Muscle of back (tissue), 11 donors: ENCODE measurements around the gene ZNF536. TPM values are rescaled to one million over a fixed set of nuclear protein-coding genes. Genes with fewer than 3 reads are reported as not detected.

Source experiments
- DNase-seq, 3 donors: peaks; one replicate each; pipeline versions ENCODE4 v3.0.0 to v3.0.0-alpha.2; 2013
- polyA plus RNA-seq, 10 donors: library from polyadenylated mRNA; unstranded; fragments of 120-200 nt; gene quantifications; one replicate each; pipeline ENCODE4 v1.2.1, GENCODE V29; 2013; ENCODE audit not compliant: insufficient read length in 10 of 10

The ZNF536 gene
- polyA plus RNA-seq, 10 donors = 1.5 to 7.8 (median 2.7) TPM

DNA sequence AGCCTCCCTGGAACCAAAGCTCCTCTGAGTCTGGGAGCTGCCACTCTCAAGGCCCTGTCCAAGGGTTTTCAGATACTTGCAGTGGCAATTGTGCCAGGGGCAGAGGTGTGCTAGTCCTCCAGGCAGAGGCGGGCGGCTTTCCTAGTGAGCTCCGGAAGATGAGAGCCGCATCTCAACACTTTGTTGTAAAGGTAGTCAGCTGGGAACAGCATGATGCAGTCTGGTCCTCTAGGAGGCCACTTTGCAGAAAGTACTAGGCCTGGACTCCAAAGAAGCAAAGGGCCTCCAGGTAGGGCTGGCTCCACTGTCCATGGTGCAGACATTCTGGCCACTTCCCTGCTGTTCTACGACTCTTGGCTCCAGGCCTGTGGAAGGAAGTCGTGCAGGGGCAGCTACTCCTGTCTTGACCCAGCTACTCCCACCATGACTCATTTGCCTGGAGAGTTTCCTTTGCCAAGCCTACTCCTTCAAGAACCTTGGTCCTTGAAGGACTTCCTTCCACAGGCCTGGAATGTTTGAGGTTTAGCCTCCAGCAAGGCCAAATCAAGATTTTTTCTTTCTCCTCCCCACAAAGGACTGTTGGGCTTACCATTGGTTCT, 9.9 kb upstream of the ZNF536 start:
- peak in 1 of 3 donors; percentile 28 for DNase-seq

DNA sequence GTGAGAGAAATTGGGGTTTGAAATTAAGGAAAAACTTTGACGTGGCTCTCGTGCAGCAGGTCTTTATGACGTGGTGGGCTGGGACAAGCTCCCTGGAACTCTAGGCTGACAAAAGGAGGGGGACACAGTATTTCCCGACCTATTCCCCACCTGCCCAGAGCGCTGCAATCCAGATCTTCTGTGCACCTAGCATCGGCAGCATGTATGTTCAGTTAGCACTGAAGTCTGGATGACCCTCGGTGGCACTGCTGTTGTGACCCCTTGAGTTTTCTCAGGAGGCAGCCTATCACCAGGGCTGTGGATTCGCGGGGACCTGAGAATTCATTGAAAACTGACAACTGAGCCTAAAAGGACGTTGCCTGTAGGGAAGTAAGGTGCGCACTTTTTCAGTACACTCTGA, 9.1 kb upstream of the ZNF536 start:
- no peak for DNase-seq

DNA sequence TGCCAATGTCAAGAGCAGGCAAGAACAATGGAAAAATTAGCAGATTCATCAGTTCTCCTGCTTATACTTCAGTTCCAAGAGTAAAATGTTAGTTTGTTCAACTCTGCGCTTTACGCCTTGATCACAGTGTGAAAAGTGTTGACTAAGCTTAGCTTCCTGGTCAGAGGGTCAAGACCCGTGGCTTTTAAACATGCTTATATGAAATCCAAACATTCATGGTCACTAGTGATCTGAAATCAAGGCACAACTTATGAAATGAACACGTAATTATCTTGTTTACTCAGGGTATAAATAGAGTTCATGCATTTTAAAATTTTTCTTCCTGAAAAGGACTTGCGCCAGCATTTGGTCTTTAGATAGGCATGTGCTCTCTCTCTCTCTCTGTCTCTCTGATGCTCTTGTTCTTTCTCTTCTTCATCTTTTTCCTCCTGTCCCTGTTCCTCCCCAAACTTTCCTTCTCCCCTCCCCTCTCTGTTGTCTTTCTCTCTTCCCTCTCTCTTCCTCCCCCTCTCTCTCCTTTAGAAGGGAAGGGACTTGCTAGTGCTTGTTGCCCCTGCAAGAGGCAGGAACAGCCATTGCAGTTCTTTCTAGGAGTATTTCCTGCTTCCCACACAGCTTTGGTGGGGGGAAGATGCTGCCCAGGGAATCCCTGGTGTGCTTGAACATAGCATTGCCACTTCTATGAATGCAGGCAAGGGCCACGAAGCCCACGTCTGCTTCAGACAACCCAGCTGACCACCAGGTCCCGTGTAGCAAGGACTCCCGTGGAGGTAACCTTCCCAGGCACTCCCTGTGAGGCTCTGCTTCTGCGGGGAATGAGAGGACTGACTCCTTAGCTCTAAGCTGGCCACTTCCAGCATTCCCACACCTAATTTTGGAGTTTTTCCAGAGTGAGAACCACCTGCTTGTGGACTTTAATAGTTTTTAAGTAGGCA, 7.1 kb upstream of the ZNF536 start:
- DNase-seq = no peak

DNA sequence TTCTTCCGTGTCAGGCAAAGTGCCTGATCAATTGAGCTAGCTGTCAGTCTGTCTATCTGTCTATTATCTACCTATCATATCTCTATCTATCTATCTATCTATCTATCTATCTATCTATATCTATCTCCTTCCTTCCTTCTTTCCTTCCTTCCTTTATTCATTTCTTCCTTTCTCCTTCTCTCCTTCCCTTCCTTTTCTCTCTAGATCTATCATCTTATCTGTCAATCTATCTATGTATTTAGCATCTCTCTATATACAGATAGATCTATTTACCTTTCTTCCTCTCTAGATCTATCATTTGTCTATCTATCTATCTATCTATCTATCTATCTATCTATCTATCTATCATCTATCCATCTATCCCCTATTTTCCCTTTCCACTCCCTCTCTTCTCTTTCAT, 5.9 kb upstream of the ZNF536 start:
- no peak for DNase-seq

DNA sequence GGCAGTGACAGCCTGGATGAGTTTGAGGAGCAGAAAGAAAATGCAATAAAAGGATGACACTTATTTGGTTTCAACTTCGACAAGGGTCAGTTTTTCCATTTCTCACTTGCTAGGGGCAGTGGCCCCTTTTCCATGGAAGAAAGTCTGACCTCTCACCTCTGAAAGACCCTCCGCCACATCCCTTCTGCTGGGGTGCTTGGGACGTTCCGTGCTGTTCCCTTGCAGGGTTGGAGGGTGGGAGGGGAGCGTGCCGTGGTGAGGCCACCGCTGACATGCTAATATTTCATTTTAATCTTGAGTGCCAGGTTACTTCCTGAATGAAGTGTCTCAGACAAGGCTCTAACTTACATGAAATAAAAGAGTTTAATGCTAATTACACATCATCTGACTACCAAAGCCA, 5.2 kb upstream of the ZNF536 start:
- no peak for DNase-seq

DNA sequence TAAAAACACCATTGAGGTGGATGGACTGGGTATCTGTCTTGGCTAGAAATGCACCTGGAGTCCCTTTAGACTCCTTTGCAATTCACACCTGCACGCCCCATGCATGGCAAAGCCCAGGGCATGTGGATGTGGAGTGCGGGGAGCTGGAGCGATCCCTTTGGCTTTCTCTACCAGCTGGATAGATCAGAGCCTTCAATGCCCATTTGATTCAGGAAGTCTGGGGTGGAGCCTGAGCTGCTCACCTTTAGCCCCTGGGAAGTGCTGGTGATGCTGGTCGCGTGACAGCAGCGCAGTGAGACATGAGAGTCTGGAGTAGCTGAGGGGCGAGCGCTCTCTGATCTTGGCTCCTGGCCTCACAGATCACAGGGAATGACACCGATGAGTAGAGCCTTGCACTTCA, 4.8 kb upstream of the ZNF536 start:
- DNase-seq = no peak

DNA sequence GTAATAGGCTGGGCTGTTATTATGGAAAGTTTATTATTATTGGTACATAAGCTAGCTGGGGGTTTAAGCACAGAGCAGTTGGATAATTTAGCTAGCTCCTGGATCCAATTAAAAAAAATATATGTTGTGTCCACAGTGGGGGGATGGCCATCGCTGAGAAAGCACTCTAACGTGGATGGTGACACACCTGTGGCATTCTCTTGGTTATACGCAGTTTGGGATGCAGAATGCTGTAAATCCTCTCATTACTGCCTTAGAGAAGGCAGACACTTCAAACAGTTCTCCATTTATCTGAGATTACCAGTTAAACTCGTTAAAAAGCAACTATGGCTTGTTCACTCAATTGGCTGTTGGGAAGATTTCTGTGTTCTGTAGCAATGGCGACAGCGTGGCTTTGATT, 2.4 kb upstream of the ZNF536 start:
- no peak for DNase-seq

DNA sequence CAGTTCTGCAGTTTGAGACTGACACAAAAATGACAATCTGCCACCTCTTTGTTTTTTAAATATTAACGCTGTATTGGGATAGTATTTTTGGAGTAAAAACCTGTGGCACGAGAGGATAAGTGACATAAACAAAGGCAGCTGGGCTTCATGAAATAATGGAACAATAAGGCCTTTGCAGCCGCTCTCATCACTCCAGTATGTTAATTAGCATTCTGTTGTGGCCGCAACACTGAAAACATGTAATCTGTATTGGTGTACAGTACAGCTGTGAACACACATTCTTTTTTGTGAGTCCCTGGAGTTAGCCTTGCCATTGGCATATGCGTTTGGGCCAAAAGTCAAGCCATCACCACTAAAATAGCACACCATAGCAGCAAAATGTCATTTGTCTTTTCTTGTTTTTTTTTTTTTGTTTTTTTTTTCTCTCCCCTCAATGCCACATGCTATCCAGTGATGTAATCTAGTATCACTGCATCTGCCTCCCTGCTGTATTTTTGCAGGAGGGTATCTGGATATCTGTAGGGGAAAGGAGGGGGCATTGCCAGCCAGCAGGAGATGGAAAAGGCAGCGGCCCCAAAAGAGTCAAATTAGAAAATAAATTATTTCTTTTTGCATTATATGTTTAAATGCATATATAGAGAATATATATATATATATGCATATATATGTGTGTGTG, 885 bp upstream of the ZNF536 start:
- peak in 1 of 3 donors; percentile 30 for DNase-seq

DNA sequence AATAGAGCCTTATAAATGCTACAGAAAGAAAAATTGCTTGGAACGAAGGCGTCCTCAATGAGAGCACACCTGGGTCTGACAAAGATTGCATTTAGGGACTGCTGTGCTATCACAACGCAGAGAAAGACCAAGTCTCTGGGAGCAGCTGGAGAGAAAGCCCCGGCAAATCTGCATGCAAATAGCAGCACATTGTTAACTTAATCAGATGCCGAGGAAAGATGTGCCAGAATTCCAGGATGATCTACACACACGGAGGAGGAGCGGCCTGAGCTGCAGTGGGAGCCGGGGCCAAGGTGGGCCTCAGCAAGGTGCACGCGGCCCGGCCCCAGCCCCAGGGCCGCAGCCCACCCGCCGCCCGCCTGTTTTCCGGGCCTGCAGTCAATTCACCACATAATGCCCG, 1.4 kb downstream of the ZNF536 start:
- peak in 1 of 3 donors; percentile 37 for DNase-seq

DNA sequence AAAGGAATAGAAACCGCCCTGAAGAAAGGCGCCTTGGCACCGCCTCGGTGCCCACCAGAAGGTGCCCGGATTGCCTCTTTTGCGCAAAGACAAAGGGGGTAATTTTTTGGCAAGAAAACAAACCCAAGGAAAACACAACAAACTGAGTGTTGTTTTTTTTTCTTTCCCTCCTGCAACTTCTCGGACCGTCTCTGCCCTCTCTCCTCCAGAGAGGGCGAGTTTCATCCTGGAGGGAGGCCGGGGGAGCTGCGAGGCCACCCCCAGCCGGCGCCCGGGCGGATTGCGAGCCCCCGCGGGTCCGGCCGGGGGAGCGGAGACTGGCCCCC, 2.3 kb downstream of the ZNF536 start:
- DNase-seq = no peak

DNA sequence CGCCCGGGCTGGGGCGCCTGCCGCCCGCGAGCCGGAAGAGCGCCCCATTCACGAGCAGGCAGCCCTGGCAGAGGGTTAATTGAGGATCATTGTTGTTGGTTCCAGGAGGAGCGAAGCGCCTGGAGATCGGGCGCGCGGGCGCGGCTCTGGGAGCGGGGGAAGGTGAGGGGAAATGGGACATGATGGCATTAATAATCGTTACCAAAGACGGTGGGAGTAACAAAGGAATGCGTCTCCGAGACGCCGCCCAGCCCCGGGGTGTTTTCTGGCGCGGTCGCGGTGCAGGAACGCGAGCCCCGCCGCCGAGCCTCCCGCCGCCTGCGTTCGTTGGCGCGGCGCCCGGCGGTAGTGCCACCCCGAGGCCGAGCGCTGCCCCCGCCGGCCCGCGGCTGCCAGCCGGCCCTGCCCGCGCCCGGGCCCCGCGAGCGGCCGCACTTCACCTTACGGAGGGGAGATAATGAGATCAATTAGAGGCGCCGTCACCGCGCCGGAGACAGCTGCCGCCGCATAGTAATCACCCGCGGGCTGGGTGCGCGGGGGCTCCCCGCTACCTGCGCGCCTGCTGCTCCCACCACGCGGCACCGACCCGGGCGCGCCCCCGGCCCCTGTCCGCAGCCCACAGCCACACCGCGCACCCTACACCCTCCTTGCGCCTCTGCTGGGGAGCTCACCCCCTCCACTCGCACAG, 2.8 kb downstream of the ZNF536 start:
- DNase-seq = peak in 1 of 3 donors; percentile 43

DNA sequence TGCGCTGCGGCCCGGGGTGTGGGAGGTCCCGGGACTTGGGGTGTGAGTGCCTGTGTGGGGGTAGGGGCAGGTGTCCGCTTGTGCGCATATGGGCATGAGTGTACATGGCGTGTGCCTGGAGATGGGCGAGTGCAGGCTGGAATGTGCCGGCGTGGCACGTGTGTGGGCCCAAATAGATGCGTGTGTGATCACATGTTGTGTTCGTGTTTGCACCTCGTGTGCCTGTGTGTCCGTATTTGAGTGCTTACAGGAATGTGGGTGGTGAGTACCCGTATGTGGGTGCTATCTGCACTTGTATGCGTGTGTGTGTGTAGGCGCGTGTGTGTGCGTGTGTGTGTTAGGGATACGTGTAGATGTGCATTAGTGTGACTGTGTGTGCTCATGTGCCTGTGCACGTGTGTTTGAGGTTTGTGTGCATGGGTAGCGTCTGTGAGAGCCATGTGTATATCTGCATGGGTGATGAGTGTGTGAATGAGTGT, 3.4 kb downstream of the ZNF536 start:
- no peak for DNase-seq

DNA sequence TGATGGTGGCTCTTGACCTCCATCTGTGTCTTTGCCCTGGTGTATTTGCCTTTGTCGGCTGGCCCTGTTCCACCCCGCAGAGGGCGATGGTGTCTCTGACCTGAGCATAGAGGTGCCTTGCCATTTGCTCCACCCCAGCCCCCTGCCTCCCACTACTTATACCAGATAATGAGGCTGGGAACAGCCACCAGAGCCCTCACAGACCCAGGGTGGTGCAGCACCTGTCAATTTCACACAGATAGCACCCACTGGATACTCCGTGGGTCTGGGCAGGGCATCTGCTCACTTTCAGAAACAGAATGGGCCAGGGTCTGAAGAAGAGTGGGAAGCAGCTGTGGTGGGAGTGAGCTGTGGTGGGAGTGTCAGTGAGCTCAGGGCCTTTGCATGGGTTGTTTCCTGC, 4.1 kb downstream of the ZNF536 start:
- DNase-seq = no peak

DNA sequence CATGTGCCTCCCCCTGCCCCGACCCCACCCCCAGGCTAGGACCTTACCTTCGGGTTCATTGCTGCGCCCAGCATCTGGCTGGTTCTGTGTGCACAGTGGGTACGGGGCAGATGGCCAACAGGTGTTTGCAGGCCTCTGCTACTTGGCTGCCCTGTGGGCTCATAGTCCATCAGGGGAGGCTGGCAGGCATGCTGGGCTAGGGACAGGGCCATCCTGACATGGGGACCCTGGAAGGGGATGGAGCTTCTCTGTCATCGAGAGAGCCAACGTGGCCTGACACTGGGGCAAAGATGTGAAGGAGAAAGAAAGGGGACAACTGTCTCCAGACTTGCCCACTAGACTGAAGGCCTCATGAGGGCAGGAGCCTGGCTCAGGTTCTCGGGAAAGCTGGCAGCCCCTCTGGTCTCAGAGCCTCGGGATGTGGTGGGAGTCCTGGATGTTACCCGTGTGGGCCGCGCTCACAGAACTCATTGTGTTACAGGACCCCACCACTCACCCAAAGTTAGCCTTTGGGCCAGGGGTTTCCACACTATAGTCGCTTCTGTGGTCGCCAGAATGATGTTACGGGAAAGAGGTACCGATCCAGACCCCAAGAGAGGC, 4.7 kb downstream of the ZNF536 start:
- DNase-seq = no peak

DNA sequence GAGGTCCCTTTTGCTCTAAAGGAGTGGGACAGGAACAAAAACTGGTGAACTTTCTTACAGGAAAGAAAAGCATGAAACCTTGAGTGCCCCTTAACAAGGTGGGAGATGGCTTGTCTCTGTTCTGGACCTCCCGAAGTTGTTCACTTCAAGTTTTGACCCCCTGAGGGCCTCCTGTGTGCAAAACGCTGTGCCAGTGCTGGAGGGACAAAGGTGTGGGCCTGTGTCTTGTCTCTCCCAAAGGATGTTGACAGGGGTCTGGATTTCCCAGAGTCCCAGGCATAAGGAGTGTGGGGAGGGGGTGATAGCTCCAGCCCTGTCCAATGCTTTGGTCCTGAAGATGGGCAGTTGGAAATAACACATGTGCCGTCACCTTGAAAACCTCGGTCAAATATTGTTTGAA, 6.5 kb downstream of the ZNF536 start:
- DNase-seq = no peak

DNA sequence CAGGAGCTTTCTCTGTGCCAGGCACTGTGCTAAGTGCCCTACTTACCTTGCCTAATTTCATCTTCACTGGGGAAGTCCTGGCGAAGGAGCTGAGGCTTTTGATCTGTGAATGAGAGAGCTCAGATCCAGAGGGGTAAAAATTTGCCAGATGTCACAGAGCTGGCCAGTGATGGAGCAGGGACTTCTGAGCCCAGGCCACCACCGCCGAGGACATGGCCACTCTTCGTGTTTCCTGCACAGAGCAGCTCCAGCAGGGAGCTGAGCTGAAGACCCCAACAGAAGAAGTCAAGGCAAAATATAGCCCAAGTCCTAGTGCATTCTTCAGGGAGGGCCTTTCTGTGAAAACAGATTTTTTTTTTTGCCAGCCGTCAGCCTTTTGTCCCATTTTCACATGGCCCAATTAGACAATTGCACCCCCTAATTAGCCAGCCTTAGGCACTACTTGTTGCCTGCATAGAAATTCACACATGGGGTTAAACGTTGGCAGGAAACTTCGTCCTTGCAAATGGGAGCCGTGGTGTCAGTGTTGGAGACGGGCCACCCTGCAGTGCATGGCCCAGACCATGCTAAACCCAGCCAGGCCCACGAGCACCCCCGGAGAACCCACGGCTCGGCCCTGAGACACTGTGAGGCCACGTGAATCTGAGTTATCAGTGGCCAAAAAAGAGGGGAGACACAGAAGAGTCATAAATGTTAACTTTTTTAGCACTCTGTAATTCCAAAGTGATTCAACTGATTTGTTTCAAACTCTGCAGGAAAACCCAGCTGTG, 7.8 kb downstream of the ZNF536 start:
- no peak for DNase-seq

DNA sequence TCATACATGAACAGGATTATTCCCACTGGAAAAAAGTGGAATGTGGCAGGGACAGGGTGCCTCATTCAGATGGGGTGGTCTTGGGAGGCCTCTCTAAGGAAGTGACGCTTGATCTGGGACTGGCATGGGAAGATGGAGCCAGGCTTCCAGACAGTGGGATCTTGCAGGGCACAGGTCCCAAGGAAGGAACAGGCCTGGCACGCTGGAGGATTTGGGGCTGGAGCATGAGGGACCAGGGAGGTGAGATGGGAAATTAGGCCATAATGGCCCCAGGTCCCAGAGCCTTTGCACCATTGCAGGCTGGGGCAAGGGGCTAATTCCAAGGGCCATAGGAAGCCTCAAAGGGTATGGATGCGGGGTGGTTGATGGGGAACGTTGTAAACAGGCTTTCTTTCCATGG, 9.2 kb downstream of the ZNF536 start:
- no peak for DNase-seq

DNA sequence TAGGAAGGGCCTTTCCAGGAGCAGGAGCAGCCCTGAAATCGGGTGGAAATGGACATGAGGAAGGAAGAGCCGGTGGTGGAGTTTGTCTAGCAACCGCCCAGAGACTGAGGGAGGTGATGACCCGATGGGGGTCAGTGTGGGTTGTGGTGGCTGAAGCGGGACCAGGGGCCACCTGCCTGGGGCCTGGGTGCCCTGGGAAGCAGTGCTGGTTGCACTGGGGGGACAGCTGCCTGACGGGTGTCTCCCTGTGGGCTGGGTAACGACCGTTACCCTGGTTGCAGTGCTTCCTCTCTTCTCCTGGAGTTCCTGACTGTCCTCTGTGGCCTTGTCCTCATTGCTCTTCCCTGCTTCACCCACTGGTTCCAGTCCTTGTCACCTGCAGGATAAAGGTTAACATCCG, 13.0 kb downstream of the ZNF536 start:
- no peak for DNase-seq

DNA sequence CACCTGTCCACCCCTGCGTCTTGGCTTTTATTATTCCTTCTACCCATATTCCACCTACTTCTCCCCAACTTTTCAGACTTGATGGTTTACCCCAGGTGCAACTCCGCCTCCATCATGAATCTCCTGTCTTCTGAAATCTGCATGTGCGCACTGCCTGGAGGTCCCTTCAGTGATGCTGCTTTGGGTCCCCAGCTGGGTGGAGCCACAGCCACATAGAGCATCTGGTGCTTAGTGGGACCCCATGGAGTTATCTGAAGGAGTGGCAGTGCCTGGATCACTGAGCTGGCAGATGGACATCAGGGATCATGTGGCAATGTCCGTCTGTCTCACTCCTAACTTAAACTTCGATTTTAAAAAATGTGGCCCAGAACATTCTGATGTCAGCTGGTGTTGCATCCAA, 13.5 kb downstream of the ZNF536 start:
- DNase-seq = no peak

DNA sequence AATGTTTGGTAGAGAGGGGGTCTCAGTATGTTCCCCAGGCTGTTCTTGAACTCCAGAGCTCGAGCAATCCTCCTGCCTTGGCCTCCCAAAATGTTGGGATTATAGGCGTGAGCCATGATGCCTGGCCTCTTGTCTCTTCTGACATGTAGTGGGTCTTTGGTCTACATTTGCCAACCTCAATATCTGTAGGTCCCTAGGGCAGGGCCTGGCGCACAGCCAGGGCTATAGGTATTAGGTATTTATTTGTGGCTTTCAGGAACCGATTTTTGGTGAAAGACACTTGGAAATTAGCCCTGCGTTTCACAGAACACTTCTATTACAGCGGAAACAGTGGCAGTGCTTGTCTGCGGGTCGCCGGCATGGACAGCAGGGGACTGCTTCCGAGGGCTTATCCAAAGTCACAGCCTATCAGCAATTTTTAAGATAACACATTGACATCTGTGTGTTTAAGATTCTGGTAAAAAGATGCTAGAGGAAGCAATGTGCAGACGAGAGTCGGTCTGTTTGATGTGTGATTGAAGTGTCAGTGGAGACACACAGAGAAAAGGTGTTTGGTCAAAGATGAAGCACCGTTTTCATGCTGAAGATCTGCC, 14.5 kb downstream of the ZNF536 start:
- DNase-seq = no peak
